ENCODE data around the gene PRPF40B. TPM values are rescaled to one million over a fixed set of nuclear protein-coding genes. Genes with fewer than 3 reads are reported as not detected.

The PRPF40B gene
- total and polyA plus RNA-seq, 11 donors: 12.0 to 25.5 (median 20.9) TPM

GRCh38 chr12:49683599-49684309 is 60.4 kb downstream of the PRPF40B start:
- no peak for TF ChIP-seq POLR2A (IDR thresholded peaks at IDR 0.05)
- TF ChIP-seq CTCF (IDR thresholded peaks at IDR 0.05): no peak
- intact Hi-C loops (cut with DNase I): no loop called here
- ATAC-seq: peak in 2 of 4 donors; percentile 15 to 17

GRCh38 chr12:49684310-49684854 is 61.0 kb downstream of the PRPF40B start:
- TF ChIP-seq POLR2A (IDR thresholded peaks at IDR 0.05) (no peak), CTCF (IDR thresholded peaks at IDR 0.05) (no peak)
- DNase-seq: no peak

More at GRCh38 chr12:49683599-49684309, 60.4 kb downstream of the PRPF40B start:
- 54 to 71% (median 63%) methylated on average over 3 of the region's 3 CpGs for WGBS, 4 donors
- H3K36me3 ChIP-seq: no peaks in the 10 kb centered on the region
- DNase-seq: no peak
- H3K4me1 ChIP-seq: peaks cover 0 to 59% (median 29%) of the 10 kb centered on the region in 12 donors
- no peak overlapping the region for H3K27ac ChIP-seq
- no peak overlapping the region for H3K4me3 ChIP-seq
- no peaks in the 10 kb centered on the region for H3K9me3 ChIP-seq
- no peaks in the 10 kb centered on the region for H3K27me3 ChIP-seq

GRCh38 chr12:49687941-49688340 is 64.6 kb downstream of the PRPF40B start:
- no peaks in the 10 kb centered on the region for H3K36me3 ChIP-seq
- intact Hi-C loops (cut with DNase I): no loop called here
- H3K9me3 ChIP-seq: no peaks in the 10 kb centered on the region
- H3K4me3 ChIP-seq: no peak overlapping the region
- no peak overlapping the region for H3K27ac ChIP-seq
- TF ChIP-seq POLR2A (IDR thresholded peaks at IDR 0.05) (no peak), CTCF (IDR thresholded peaks at IDR 0.05) (no peak)
- no peaks in the 10 kb centered on the region for H3K27me3 ChIP-seq
- DNase-seq (no peak), ATAC-seq (no peak)
- H3K4me1 ChIP-seq: peaks cover 0 to 70% (median 31%) of the 10 kb centered on the region in 12 donors
- 93 to 100% (median 97%) methylated on average over 2 of the region's 2 CpGs for WGBS, 4 donors

More at GRCh38 chr12:49684310-49684854, 61.0 kb downstream of the PRPF40B start:
- Histone ChIP-seq H3K4me1 (peaks cover 0 to 65% (median 31%) of the 10 kb centered on the region in 12 donors), H3K27me3 (no peaks in the 10 kb centered on the region), H3K36me3 (no peaks in the 10 kb centered on the region), H3K4me3 (no peak overlapping the region), H3K27ac (no peak overlapping the region), H3K9me3 (no peaks in the 10 kb centered on the region)
- WGBS, 4 donors: 90 to 94% (median 91%) methylated on average over 5 of the region's 5 CpGs
- intact Hi-C loops (cut with DNase I): no loop called here
- ATAC-seq: no peak

- ATAC-seq (no peak), DNase-seq (no peak)
- H3K9me3 ChIP-seq: no peaks in the 10 kb centered on the region
- H3K27ac ChIP-seq: no peak overlapping the region
- WGBS, 4 donors: 69 to 79% (median 75%) methylated on average over 2 of the region's 2 CpGs
- no peaks in the 10 kb centered on the region for H3K36me3 ChIP-seq
- no peaks in the 10 kb centered on the region for H3K27me3 ChIP-seq
- H3K4me3 ChIP-seq: no peak overlapping the region
- TF ChIP-seq POLR2A (IDR thresholded peaks at IDR 0.05): no peak
- TF ChIP-seq CTCF (IDR thresholded peaks at IDR 0.05): no peak
- intact Hi-C loops (cut with DNase I): no loop called here
- peaks cover 0 to 68% (median 23%) of the 10 kb centered on the region in 12 donors for H3K4me1 ChIP-seq
Measured at GRCh38 chr12:49689237-49689636, 65.9 kb downstream of the PRPF40B start.
